ENCODE data around the gene C1orf210. TPM values are rescaled to one million over a fixed set of nuclear protein-coding genes. Genes with fewer than 3 reads are reported as not detected.

Gene C1orf210
- total and polyA plus RNA-seq, 2 of the 4 experiments (the other 2 are of a cell fraction) = not detected

DNA sequence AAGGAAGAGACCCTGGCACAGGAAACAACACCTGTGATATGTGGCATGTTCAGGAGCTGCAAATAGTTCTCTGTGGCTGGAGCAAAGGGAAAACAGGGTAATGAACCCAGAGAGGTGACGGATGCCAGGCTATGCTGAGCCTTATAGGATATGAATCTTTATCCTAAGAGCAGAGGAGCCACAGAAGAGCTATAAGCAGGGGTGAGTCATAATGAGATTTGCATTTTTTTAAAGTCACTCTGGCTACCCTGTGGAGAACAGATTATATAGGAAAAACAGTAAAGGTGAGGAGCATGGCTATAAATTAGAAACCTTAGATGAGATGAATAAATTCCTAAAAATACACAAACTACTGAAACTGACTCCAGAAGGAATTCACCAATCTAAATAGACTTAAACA is 39.4 kb upstream of the C1orf210 start:
- Histone ChIP-seq H3K56ac (ENCODE audit: extremely low read depth, insufficient read depth, low read length) (no peak overlapping the region), H2AFZ (replicated peaks; ENCODE audit: low read length, poor library complexity) (no peak overlapping the region), H3K9me1 (ENCODE audit: insufficient read depth, low read length) (peaks cover 2% of the 10 kb centered on the region; the same call in 1 of the 2 replicates), H3K4me1 (ENCODE audit: control insufficient read depth, insufficient read depth, low read length) (peaks cover 2% of the 10 kb centered on the region), H2BK5ac (ENCODE audit: low read depth, low read length, poor library complexity, severe bottlenecking) (no peak overlapping the region), H3K9ac (ENCODE audit: low read depth, low read length) (no peak overlapping the region), H3K36me3 (ENCODE audit: control insufficient read depth, insufficient read depth, low read length) (no peaks in the 10 kb centered on the region), H3K27me3 (ENCODE audit: control insufficient read depth, insufficient read depth, low read length) (no peaks in the 10 kb centered on the region), H4K20me1 (ENCODE audit: insufficient read depth, low read length) (no peaks in the 10 kb centered on the region), H3K4ac (ENCODE audit: low read depth, low read length) (no peak overlapping the region), H3K4me2 (ENCODE audit: low read depth, low read length) (no peak overlapping the region), H3K79me1 (ENCODE audit: low read depth in 1 of 2, low read length in 2 of 2) (no peaks in the 10 kb centered on the region), H2BK20ac (ENCODE audit: low read depth, low read length) (no peak overlapping the region), H4K91ac (ENCODE audit: insufficient read depth, low read depth, low read length) (no peak overlapping the region), H3K9me3 (ENCODE audit: control insufficient read depth, insufficient read depth, low read length) (peaks cover 2% of the 10 kb centered on the region), H4K8ac (ENCODE audit: low read depth in 2 of 2, low read length in 2 of 2) (no peak overlapping the region), H2BK120ac (ENCODE audit: low read depth, low read length) (no peak overlapping the region), H3K14ac (replicated peaks; ENCODE audit: low read depth, low read length) (no peak overlapping the region), H3K23ac (ENCODE audit: low read depth, low read length) (no peak overlapping the region), H3K4me3 (ENCODE audit: insufficient read depth, low read depth, low read length) (no peak overlapping the region), H2AK9ac (replicated peaks; ENCODE audit: low read depth, low read length, poor library complexity) (no peak overlapping the region), H2AK5ac (ENCODE audit: low read depth, low read length) (no peak overlapping the region), H3K27ac (ENCODE audit: insufficient read depth, low read length) (no peak overlapping the region), H3K18ac (ENCODE audit: low read depth, low read length) (no peak overlapping the region), H4K5ac (ENCODE audit: low read depth, low read length) (no peak overlapping the region), H2BK15ac (ENCODE audit: low read depth, low read length) (no peak overlapping the region)
- DNase-seq = no peak
- BruUV-seq (replicated peaks) = no TSS peak
- ChIA-PET CTCF (no interaction called here), POLR2A (ENCODE audit: unreplicated experiment) (no interaction called here)
- intact Hi-C loops (cut with micrococcal nuclease) (no loop called here), in situ Hi-C loops (cut with MboI; ENCODE audit: low sequenced_read_pairs) (no loop called here), dilution Hi-C loops (cut with HindIII; ENCODE audit: low sequenced_read_pairs, unreplicated experiment) (no loop called here)
- no CpG with 5 or more reads among the region's 1 CpG for WGBS, 2 experiments (ENCODE audit: extremely low coverage in 2 of 2, insufficient read length in 1 of 2)
- TF ChIP-seq, protein P1, sequence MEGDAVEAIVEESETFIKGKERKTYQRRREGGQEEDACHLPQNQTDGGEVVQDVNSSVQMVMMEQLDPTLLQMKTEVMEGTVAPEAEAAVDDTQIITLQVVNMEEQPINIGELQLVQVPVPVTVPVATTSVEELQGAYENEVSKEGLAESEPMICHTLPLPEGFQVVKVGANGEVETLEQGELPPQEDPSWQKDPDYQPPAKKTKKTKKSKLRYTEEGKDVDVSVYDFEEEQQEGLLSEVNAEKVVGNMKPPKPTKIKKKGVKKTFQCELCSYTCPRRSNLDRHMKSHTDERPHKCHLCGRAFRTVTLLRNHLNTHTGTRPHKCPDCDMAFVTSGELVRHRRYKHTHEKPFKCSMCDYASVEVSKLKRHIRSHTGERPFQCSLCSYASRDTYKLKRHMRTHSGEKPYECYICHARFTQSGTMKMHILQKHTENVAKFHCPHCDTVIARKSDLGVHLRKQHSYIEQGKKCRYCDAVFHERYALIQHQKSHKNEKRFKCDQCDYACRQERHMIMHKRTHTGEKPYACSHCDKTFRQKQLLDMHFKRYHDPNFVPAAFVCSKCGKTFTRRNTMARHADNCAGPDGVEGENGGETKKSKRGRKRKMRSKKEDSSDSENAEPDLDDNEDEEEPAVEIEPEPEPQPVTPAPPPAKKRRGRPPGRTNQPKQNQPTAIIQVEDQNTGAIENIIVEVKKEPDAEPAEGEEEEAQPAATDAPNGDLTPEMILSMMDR (conservative IDR thresholded peaks at IDR 0.05; ENCODE audit: low read depth, low read length) = no peak
- TF ChIP-seq CEBPB (IDR thresholded peaks at IDR 0.05; ENCODE audit: low read depth, low read length) (no peak), MAZ (IDR thresholded peaks at IDR 0.05; ENCODE audit: borderline replicate concordance, low read depth, low read length) (no peak), MAFK (IDR thresholded peaks at IDR 0.05; ENCODE audit: low read depth, low read length) (no peak), POLR2A (IDR thresholded peaks at IDR 0.05; ENCODE audit: low read depth, low read length) (no peak), RAD21 (IDR thresholded peaks at IDR 0.05; ENCODE audit: low read length) (no peak), RCOR1 (IDR thresholded peaks at IDR 0.05; ENCODE audit: insufficient replicate concordance, low read length) (no peak), BHLHE40 (IDR thresholded peaks at IDR 0.05; ENCODE audit: low read depth, low read length) (no peak), FOS (IDR thresholded peaks at IDR 0.05; ENCODE audit: low read depth, low read length) (no peak), SMC3 (IDR thresholded peaks at IDR 0.05; ENCODE audit: low read depth, low read length) (no peak), NFE2L2 (IDR thresholded peaks at IDR 0.05; ENCODE audit: low read depth, low read length) (no peak), CHD1 (IDR thresholded peaks at IDR 0.05; ENCODE audit: low read depth, low read length) (no peak), MXI1 (IDR thresholded peaks at IDR 0.05; ENCODE audit: borderline replicate concordance, low read depth, low read length) (no peak), RFX5 (IDR thresholded peaks at IDR 0.05; ENCODE audit: low read depth, low read length) (no peak), USF2 (IDR thresholded peaks at IDR 0.05; ENCODE audit: low read depth, low read length) (no peak)
- TF ChIP-seq, protein P2, sequence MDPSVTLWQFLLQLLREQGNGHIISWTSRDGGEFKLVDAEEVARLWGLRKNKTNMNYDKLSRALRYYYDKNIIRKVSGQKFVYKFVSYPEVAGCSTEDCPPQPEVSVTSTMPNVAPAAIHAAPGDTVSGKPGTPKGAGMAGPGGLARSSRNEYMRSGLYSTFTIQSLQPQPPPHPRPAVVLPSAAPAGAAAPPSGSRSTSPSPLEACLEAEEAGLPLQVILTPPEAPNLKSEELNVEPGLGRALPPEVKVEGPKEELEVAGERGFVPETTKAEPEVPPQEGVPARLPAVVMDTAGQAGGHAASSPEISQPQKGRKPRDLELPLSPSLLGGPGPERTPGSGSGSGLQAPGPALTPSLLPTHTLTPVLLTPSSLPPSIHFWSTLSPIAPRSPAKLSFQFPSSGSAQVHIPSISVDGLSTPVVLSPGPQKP (IDR thresholded peaks at IDR 0.05; ENCODE audit: borderline replicate concordance, low read depth, low read length) = no peak
- no peak for ATAC-seq (ENCODE audit: low read depth)
